ENCODE results near the gene BLVRA. TPM values are rescaled to one million over a fixed set of nuclear protein-coding genes. Genes with fewer than 3 reads are reported as not detected.
"Not testable (repeated sequence)": the region's sequence is repeated elsewhere in the genome, so short reads cannot be mapped to it uniquely, and the experiment has no call there.

Gene BLVRA
- total and polyA plus RNA-seq, 5 donors: 29.5 to 57.4 (median 47.9) TPM

GRCh38 chr7:43729214-43729923 is 29.1 kb upstream of the BLVRA start, which contains the start of gene COA1:
Gene COA1 (minus strand): TSS chr7:43729523. CDS start chr7:43648614, 80,909 bp downstream.
- Histone ChIP-seq H3K4me3 (ENCODE audit: low read length) (peak within 1 kb of the TSS; percentile 81), H3K9me3 (ENCODE audit: control insufficient read depth, low read length) (no peaks in the 10 kb centered on the region), H3K27ac (ENCODE audit: low read length) (peak within 1 kb of the TSS; percentile 55), H3K4me1 (ENCODE audit: control insufficient read depth, insufficient read depth, low read length) (peaks cover 3% of the 10 kb centered on the region), H3K27me3 (ENCODE audit: control insufficient read depth, insufficient read depth) (no peaks in the 10 kb centered on the region)
- WGBS: under 1% methylated on average over 66 of the region's 66 CpGs
- DNase-seq (peak; percentile 88 to 95 (median 94)), ATAC-seq (peak; percentile 99)
- intact Hi-C loops (cut with DNase I): loop anchor here in 1 of 4 donors (10.0 kb wide), 1 partner anchor 105 kb away; no protein-coding TSS in a partner anchor

- whole genome bisulfite sequencing: 13% methylated on average over 4 of the region's 4 CpGs
- Histone ChIP-seq H3K4me1 (ENCODE audit: control insufficient read depth, insufficient read depth, low read length) (peaks cover 3% of the 10 kb centered on the region), H3K27me3 (ENCODE audit: control insufficient read depth, insufficient read depth) (no peaks in the 10 kb centered on the region), H3K27ac (ENCODE audit: low read length) (peak overlapping the region; percentile 55), H3K9me3 (ENCODE audit: control insufficient read depth, low read length) (no peaks in the 10 kb centered on the region), H3K4me3 (ENCODE audit: low read length) (peak overlapping the region; percentile 81)
- peak; percentile 5 to 28 for ATAC-seq
- no peak for DNase-seq
- intact Hi-C loops (cut with DNase I): loop anchor here in 1 of 4 donors (10.0 kb wide), 1 partner anchor 105 kb away; no protein-coding TSS in a partner anchor
Observed at GRCh38 chr7:43729924-43730248, 28.6 kb upstream of the BLVRA start.

- H3K27me3 ChIP-seq (ENCODE audit: control insufficient read depth, insufficient read depth); DNase-seq; H3K4me3 ChIP-seq (ENCODE audit: low read length); H3K4me1 ChIP-seq (ENCODE audit: control insufficient read depth, insufficient read depth, low read length); H3K27ac ChIP-seq (ENCODE audit: low read length); ATAC-seq; intact Hi-C loops (cut with DNase I); H3K9me3 ChIP-seq (ENCODE audit: control insufficient read depth, low read length): not testable (repeated sequence)
- WGBS: 82% methylated on average over 3 of the region's 3 CpGs
Observed at GRCh38 chr7:43731494-43731893, 27.0 kb upstream of the BLVRA start.

DNA sequence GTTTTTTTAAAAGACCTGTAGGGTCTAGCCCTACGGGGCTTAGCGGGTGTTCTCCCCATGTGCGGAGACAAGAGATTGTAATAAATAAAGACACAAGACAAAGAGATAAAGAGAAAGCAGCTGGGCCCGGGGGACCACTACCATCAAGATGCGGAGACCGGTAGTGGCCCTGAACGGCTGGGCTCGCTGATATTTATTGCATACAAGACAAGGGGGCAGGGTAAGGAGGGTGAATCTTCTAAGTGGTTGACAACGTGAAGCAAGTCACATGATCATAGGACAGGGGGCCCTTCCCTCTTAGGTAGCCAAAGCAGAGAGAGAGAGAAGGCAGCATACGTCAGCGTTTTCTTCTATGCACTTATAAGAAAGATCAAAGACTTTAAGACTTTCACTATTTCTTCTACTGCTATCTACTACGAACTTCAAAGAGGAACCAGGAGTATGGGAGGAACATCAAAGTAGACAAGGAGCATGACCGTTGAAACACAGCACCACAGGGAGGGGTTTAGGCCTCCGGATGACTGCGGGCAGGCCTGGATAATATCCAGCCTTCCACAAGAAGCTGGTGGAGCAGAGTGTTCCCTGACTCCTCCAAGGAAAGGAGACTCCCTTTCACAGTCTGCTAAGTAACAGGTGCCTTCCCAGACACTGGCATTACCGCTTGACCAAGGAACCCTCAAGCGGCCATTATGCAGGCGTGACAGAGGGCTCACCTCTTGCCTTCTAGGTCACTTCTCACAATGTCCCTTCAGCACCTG is 23.7 kb upstream of the BLVRA start:
- H3K9me3 ChIP-seq (ENCODE audit: control insufficient read depth, low read length); H3K4me3 ChIP-seq (ENCODE audit: low read length); intact Hi-C loops (cut with DNase I); ATAC-seq; H3K27me3 ChIP-seq (ENCODE audit: control insufficient read depth, insufficient read depth); H3K4me1 ChIP-seq (ENCODE audit: control insufficient read depth, insufficient read depth, low read length); H3K27ac ChIP-seq (ENCODE audit: low read length); DNase-seq: not testable (repeated sequence)
- WGBS: 70% methylated on average over 18 of the region's 18 CpGs

DNA sequence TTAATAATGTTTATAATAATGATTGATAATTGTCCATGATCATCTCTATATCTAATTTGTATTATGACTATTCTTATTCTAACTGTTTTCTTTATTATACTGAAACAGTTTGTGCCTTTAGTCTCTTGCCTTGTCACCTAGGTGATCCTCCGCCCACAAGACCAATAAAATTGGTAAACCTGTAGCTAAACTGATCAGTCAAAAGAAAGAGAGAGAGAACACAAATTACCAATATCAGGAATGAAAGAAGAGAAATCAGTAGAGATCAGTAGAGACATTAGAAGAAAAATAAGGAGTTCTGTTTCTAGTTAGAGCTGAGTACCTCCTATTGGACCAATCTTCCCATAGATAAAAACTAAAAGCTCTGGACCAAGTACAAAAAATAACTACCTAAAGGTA is 23.1 kb upstream of the BLVRA start:
- Histone ChIP-seq H3K4me3 (ENCODE audit: low read length) (no peak overlapping the region), H3K27me3 (ENCODE audit: control insufficient read depth, insufficient read depth) (no peaks in the 10 kb centered on the region), H3K27ac (ENCODE audit: low read length) (no peak overlapping the region), H3K9me3 (ENCODE audit: control insufficient read depth, low read length) (no peaks in the 10 kb centered on the region), H3K4me1 (ENCODE audit: control insufficient read depth, insufficient read depth, low read length) (peaks cover 2% of the 10 kb centered on the region)
- DNase-seq (no peak), ATAC-seq (no peak)
- intact Hi-C loops (cut with DNase I): no loop called here
- WGBS: 100% methylated on average over 1 of the region's 1 CpG

DNA sequence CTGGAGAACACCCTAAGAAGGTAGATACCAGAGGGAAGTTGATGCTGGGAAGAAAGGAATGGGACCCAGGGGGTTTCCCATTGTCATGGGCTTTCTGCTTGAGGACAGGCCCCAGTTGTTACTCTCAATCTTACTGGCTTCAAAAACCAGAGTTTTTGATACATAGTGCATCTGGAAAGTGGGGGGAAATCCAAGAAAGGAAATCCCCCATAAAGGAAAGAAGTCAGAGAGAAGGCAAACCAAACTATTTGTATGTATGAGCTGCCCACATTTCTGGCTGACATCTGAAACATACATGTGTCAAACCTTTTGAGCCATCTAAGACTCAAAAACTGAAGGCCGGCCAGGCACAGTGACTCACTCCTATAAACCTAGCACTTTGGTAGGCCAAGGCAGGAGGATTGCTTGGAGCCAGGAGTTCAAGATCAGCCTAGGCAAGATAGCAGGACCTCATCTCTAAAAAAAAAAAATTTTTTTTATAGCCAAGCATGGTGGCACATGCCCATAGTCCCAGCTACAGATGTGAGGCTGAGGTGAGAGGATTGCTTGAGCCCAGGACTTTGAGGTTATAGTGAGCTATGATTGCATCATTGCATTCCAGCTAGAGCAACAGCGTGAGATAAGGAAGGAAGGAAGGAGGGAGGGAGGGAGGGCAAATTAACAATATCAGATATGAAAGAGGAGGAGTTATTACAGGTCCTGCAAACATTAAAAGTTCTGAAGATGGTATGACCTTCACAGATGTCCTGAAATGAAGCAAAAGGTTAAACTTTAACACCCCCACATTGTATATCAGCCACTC is 22.5 kb upstream of the BLVRA start:
- no peak for DNase-seq
- intact Hi-C loops (cut with DNase I): no loop called here
- WGBS: 52% methylated on average over 2 of the region's 2 CpGs
- Histone ChIP-seq H3K9me3 (ENCODE audit: control insufficient read depth, low read length) (no peaks in the 10 kb centered on the region), H3K4me1 (ENCODE audit: control insufficient read depth, insufficient read depth, low read length) (peaks cover 2% of the 10 kb centered on the region), H3K27ac (ENCODE audit: low read length) (no peak overlapping the region), H3K4me3 (ENCODE audit: low read length) (no peak overlapping the region), H3K27me3 (ENCODE audit: control insufficient read depth, insufficient read depth) (no peaks in the 10 kb centered on the region)
- peak in 1 of 2 donors; percentile 29 for ATAC-seq

DNA sequence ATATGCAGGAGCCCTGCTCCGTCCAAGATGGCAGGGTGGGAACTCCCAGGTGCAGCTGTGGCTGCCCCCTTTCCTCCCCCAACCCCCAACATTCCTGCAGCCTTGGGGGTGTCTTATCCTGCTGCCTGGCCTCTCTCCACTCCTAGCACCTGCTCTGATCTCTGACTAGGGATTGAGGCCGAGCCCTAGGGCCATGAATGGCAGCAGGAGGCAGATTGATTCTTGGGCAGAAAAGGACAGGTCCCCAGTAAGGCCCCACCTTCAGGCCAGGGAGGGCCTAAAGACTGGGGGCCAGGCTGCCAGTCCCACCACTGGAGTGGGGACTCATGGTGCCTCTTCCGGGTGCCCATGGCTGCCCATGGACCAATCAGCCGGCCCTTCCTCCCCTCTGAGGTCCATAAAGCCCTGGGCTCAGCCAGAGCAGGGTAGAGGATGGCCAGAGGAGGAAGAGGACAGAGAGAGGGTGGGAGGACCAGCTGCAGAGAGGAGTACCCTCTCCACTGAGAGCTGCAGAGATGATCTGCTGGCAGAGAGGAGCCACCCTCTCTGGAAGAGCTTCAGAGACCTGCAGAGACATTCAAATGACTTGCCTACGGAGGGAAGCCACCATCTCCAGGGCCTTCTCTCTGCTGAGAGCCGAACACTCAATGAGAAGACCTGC is 20.9 kb upstream of the BLVRA start:
- H3K4me3 ChIP-seq (ENCODE audit: low read length): no peak overlapping the region
- H3K4me1 ChIP-seq (ENCODE audit: control insufficient read depth, insufficient read depth, low read length): peaks cover 2% of the 10 kb centered on the region
- ATAC-seq (no peak), DNase-seq (no peak)
- WGBS: 89% methylated on average over 6 of the region's 6 CpGs
- no peaks in the 10 kb centered on the region for H3K9me3 ChIP-seq (ENCODE audit: control insufficient read depth, low read length)
- H3K27ac ChIP-seq (ENCODE audit: low read length): no peak overlapping the region
- no peaks in the 10 kb centered on the region for H3K27me3 ChIP-seq (ENCODE audit: control insufficient read depth, insufficient read depth)
- intact Hi-C loops (cut with DNase I): no loop called here

DNA sequence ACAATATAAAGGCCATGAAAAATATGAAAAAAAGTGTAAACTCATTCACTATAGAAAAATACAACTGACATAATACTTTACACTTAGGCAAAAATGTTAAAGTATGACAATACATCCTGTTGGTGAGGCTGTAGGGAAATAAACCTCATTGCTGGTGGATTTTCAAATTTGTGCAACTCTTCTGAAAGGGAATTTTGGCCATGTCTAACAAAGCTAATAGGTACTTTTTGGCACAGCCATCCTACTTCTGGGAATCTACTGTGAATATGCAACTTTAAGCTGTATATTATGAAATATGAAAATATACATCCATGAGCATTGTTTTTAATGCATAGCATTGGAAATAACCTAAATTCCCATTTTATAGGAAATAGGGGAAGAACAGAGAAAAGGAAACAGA is 15.8 kb upstream of the BLVRA start:
- ATAC-seq: no peak
- H3K4me1 ChIP-seq (ENCODE audit: control insufficient read depth, insufficient read depth, low read length): no peaks in the 10 kb centered on the region
- H3K9me3 ChIP-seq (ENCODE audit: control insufficient read depth, low read length): no peaks in the 10 kb centered on the region
- H3K27me3 ChIP-seq (ENCODE audit: control insufficient read depth, insufficient read depth): no peaks in the 10 kb centered on the region
- intact Hi-C loops (cut with DNase I): no loop called here
- DNase-seq: no peak
- no peak overlapping the region for H3K27ac ChIP-seq (ENCODE audit: low read length)
- H3K4me3 ChIP-seq (ENCODE audit: low read length): no peak overlapping the region

GRCh38 chr7:43747328-43748105 is 11.0 kb upstream of the BLVRA start:
- H3K9me3 ChIP-seq (ENCODE audit: control insufficient read depth, low read length): no peaks in the 10 kb centered on the region
- ATAC-seq (no peak), DNase-seq (no peak)
- no peak overlapping the region for H3K4me3 ChIP-seq (ENCODE audit: low read length)
- H3K27ac ChIP-seq (ENCODE audit: low read length): no peak overlapping the region
- 84% methylated on average over 9 of the region's 9 CpGs for WGBS
- no peaks in the 10 kb centered on the region for H3K27me3 ChIP-seq (ENCODE audit: control insufficient read depth, insufficient read depth)
- intact Hi-C loops (cut with DNase I): no loop called here
- H3K4me1 ChIP-seq (ENCODE audit: control insufficient read depth, insufficient read depth, low read length): no peaks in the 10 kb centered on the region

DNA sequence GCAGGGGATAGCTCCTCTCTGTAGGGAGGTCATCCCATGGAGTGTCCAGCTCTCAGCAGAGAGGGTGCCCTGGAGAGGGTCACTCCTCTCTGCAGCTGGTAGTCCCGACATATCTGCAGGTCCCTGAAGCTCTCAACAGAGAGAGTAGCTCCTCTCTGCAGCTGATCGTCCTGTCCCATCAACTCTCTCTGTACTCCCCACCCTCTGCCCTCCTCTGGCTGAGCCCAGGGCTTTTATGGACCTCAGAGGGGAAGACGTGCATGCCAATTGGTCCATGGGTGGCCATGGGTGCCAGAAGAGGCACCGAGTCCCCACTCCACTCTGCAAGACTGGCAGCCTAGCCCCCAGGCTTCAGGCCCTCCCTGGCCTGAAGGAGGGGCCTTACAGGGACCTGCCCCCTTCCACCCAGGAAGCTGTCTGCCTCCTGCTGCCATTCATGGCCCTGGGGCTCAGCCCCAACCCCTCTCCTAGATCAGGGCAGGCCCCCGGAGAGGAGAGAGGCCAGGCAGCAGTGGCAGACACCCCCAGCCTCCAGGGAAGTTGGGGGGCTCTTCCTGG is 9.0 kb upstream of the BLVRA start:
- Histone ChIP-seq H3K4me3 (ENCODE audit: low read length) (no peak overlapping the region), H3K27me3 (ENCODE audit: control insufficient read depth, insufficient read depth) (no peaks in the 10 kb centered on the region), H3K4me1 (ENCODE audit: control insufficient read depth, insufficient read depth, low read length) (no peaks in the 10 kb centered on the region), H3K9me3 (ENCODE audit: control insufficient read depth, low read length) (no peaks in the 10 kb centered on the region), H3K27ac (ENCODE audit: low read length) (no peak overlapping the region)
- 78% methylated on average over 5 of the region's 5 CpGs for WGBS
- intact Hi-C loops (cut with DNase I): no loop called here
- ATAC-seq (peak; percentile 11 to 35), DNase-seq (no peak)

All from right cardiac atrium (tissue), 5 donors.